RPMI8226 (cell line): Measurements from ENCODE around the gene STOX2.
"Not testable (repeated sequence)": the region's sequence is repeated elsewhere in the genome, so short reads cannot be mapped to it uniquely, and the experiment has no call there.

ENCODE experiments used
- DNase-seq: peaks from one replicate; pipeline ENCODE4 v3.0.0-alpha.2; 2015

Gene STOX2

GRCh38 chr4:184030764-184031163 is 125.7 kb downstream of the STOX2 start:
- no peak for DNase-seq

- DNase-seq: no peak
Observed at GRCh38 chr4:184032091-184032490, 127.0 kb downstream of the STOX2 start.

- DNase-seq: no peak
Observed at GRCh38 chr4:184039963-184040383, 134.9 kb downstream of the STOX2 start.

- no peak for DNase-seq
Observed at GRCh38 chr4:184041156-184041555, 136.0 kb downstream of the STOX2 start.

GRCh38 chr4:184046148-184046547 is 141.0 kb downstream of the STOX2 start:
- DNase-seq: no peak

GRCh38 chr4:184051262-184051661 is 146.2 kb downstream of the STOX2 start:
- not testable (repeated sequence) for DNase-seq

GRCh38 chr4:184052616-184053015 is 147.5 kb downstream of the STOX2 start:
- DNase-seq: no peak

- DNase-seq: no peak
Observed at GRCh38 chr4:184053434-184053833, 148.3 kb downstream of the STOX2 start.

- DNase-seq: no peak
Observed at GRCh38 chr4:184056877-184057276, 151.8 kb downstream of the STOX2 start.

- DNase-seq: no peak
Observed at GRCh38 chr4:184058026-184058425, 152.9 kb downstream of the STOX2 start.

GRCh38 chr4:184059099-184059498 is 154.0 kb downstream of the STOX2 start:
- no peak for DNase-seq

GRCh38 chr4:184061582-184061981 is 156.5 kb downstream of the STOX2 start:
- DNase-seq: no peak

- no peak for DNase-seq
Observed at GRCh38 chr4:184062769-184063168, 157.7 kb downstream of the STOX2 start.

GRCh38 chr4:184064877-184065276 is 159.8 kb downstream of the STOX2 start:
- no peak for DNase-seq

GRCh38 chr4:184066584-184067300 is 161.6 kb downstream of the STOX2 start:
- no peak for DNase-seq

- DNase-seq: no peak
Observed at GRCh38 chr4:184067931-184068554, 162.9 kb downstream of the STOX2 start.
